K562 (cell line): ENCODE data around the gene UBXN2A. TPM values are rescaled to one million over a fixed set of nuclear protein-coding genes. Genes with fewer than 3 reads are reported as not detected.
A peak's percentile ranks its signal among the peaks of the same experiment; 100 is the strongest.

Experiments used
- BACH1 ChIP-seq: fragments of 200-800 bp; sonication (Bioruptor generic); IDR thresholded peaks from 2 replicates; pipeline ENCODE4 v1.6.1; 2016; ENCODE audit warnings: missing genetic modification characterization, missing compliant biosample characterization
- CREM ChIP-seq: IDR thresholded peaks from 2 replicates; pipeline ENCODE4 v1.6.1; 2014; ENCODE audit warnings: antibody characterized with exemption, low read depth
- MBD2 ChIP-seq: sonication (generic); IDR thresholded peaks from 2 replicates; pipeline ENCODE4 v1.6.1; 2016; ENCODE audit warnings: low read depth, borderline replicate concordance
- MTA1 ChIP-seq: fragments of 450-650 bp; IDR thresholded peaks from 2 replicates; pipeline ENCODE4 v1.6.1; 2017; ENCODE audit warnings: borderline replicate concordance
- MTA3 ChIP-seq: fragments of 450-650 bp; formaldehyde crosslinking; IDR thresholded peaks from 2 replicates; pipeline ENCODE4 v1.6.1; 2017; ENCODE audit warnings: mild to moderate bottlenecking, borderline replicate concordance
- PCBP2 ChIP-seq: fragments of 200-400 bp; formaldehyde crosslinking; IDR thresholded peaks from 2 replicates; pipeline ENCODE4 v1.6.1; 2018; ENCODE audit warnings: low read length, low read depth, mild to moderate bottlenecking, moderate library complexity; ENCODE audit not compliant: poor library complexity, severe bottlenecking
- PHTF2 ChIP-seq: fragments of 250-450 bp; sonication (Bioruptor Pico); IDR thresholded peaks from 2 replicates; pipeline ENCODE4 v1.5.0; 2021; ENCODE audit warnings: mild to moderate bottlenecking
- PPARD ChIP-seq: fragments of 250-450 bp; sonication (Bioruptor Pico); IDR thresholded peaks from 2 replicates; pipeline ENCODE4 v1.8.0; 2022; ENCODE audit warnings: inconsistent platforms, mild to moderate bottlenecking, moderate library complexity
- RHOXF2B ChIP-seq: fragments of 250-450 bp; sonication (Bioruptor Pico); conservative IDR thresholded peaks from 2 replicates; pipeline ENCODE4 v1.5.1; 2021
- ZFPM2 ChIP-seq: fragments of 250-450 bp; sonication (Bioruptor Pico); IDR thresholded peaks from 2 replicates; pipeline ENCODE4 v1.5.1; 2022; ENCODE audit warnings: mild to moderate bottlenecking
- ZNF3 ChIP-seq: fragments of 250-450 bp; sonication (Bioruptor Pico); IDR thresholded peaks from 2 replicates; pipeline ENCODE4 v1.5.0; 2021; ENCODE audit warnings: mild to moderate bottlenecking, moderate library complexity
- polyA plus RNA-seq, 8 experiments: library from polyadenylated mRNA; depleted of rRNA in 4 of 8; stranded (reverse) in 5 of 8; unstranded in 3 of 8; fragments of >200 nt; fragmentation: Nextera tagmentation in 2 of 8; fragmentation: Illumina TruSeq in 1 of 8; extraction: Ambion mirVana in 2 of 8; extraction: Trizol in 1 of 8; gene quantifications; 2 replicates each; pipeline versions ENCODE4 v1.2.1 to v1.2.3, GENCODE V29; 2011 to 2014; ENCODE audit warnings: inconsistent platforms in 1 of 8, missing spikeins in 1 of 8
- total RNA-seq, 7 experiments: library from RNA; depleted of rRNA in 6 of 7; stranded (reverse); fragments of >200 nt in 6 of 7; fragmentation: Illumina TruSeq in 2 of 7; extraction: Trizol in 2 of 7; gene quantifications; 2 replicates each; pipeline versions ENCODE4 v1.2.1 to v1.2.3, GENCODE V29; 2011 to 2021; ENCODE audit warnings: low replicate concordance in 1 of 7
- TF ChIP-seq, protein P1 (sequence below), 2 experiments: fragments of 450-650 bp; IDR thresholded peaks; 2 replicates each; pipeline ENCODE4 v1.6.1; 2018; ENCODE audit warnings: mild to moderate bottlenecking in 2 of 2, low read depth in 1 of 2; ENCODE audit not compliant: partially characterized antibody in 2 of 2
- TF ChIP-seq, protein P2 (sequence below): sonication (generic); IDR thresholded peaks from 2 replicates; pipeline ENCODE4 v1.6.1; 2016
- TF ChIP-seq, protein P3 (sequence below): fragments of 250-450 bp; sonication (Bioruptor Pico); IDR thresholded peaks from 2 replicates; pipeline ENCODE4 v1.4.0; 2020; ENCODE audit warnings: borderline replicate concordance
- TF ChIP-seq, protein P4 (sequence below), 2 experiments: fragments of 450-650 bp in 1 of 2; sonication (generic) in 1 of 2; formaldehyde crosslinking in 1 of 2; IDR thresholded peaks in 1 of 2; conservative IDR thresholded peaks in 1 of 2; 2 replicates each; pipeline versions ENCODE4 v1.6.1 to v1.8.1; 2016 to 2023; ENCODE audit warnings: mild to moderate bottlenecking in 2 of 2, moderate library complexity in 2 of 2, inconsistent platforms in 1 of 2, missing genetic modification reagents in 1 of 2
- TF ChIP-seq, protein P5 (sequence below): fragments of 250-450 bp; sonication (Bioruptor Pico); IDR thresholded peaks from 2 replicates; pipeline ENCODE4 v1.6.1; 2021; ENCODE audit warnings: mild to moderate bottlenecking
- TF ChIP-seq, protein P6 (sequence below): fragments of 450-650 bp; formaldehyde crosslinking; IDR thresholded peaks from 2 replicates; pipeline ENCODE4 v1.4.0; 2020; ENCODE audit warnings: mild to moderate bottlenecking

Gene UBXN2A
- total and polyA plus RNA-seq, 9 of the 15 experiments (the other 6 are each of a cell fraction or from before 2014, with no cell fraction given) = 3.4 to 25.6 (median 16.0) TPM

DNA sequence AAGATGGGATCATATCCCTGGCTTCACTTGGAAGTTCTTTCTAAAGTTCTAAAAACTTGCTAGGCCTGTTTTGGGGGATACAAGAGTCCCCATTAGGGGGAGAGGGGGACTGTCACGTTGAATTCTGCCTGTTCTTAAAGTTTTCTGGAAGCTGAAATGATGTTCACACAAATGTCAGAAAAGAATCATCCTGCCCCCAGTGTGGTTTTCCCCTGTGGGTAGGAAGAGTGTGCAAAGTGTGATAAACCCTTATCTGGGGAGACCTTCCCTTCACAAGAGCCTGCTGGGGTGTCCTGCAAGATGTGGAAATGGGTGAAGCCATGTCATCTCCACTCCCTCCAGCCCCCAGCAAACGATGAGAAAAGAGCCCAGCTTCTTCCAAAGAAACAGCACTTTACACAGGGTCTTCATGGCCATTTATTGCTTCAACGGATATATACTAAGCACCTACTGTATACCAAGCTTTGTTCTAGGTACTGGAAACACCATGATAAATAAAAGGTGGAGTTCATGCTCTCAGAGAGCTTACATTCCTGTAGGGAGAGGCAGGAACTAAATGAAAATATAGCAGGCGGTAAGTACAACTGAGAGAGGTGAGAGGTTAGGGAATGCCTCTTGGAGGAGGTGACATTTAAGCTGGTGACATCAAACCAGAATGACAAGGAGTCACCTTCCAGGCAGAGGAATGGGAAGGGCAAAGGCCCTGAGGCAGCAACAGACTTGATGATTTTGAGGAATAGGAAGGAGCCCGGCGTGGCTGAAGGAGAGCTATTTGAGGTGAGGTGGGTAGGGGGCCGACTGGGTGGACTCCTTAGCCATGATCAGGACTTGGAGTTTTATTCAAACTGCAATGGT lies 71.2 kb downstream of the UBXN2A start (continued):
- TF ChIP-seq PPARD (CRISPR knock-in tag) (no peak), PHTF2 (no peak), MTA1 (no peak), ZFPM2 (CRISPR knock-in tag) (no peak), CREM (peak; percentile 79), ZNF3 (0 out of 2 replicates have a peak, but pooled peaks have one; percentile 29), RHOXF2B (CRISPR knock-in tag) (no peak), MTA3 (peak; percentile 79; the same call in 1 of the 2 replicates), MBD2 (peak; percentile 87), PCBP2 (no peak), BACH1 (tag) (no peak; the same call in 1 of the 2 replicates)
- TF ChIP-seq, protein P1, sequence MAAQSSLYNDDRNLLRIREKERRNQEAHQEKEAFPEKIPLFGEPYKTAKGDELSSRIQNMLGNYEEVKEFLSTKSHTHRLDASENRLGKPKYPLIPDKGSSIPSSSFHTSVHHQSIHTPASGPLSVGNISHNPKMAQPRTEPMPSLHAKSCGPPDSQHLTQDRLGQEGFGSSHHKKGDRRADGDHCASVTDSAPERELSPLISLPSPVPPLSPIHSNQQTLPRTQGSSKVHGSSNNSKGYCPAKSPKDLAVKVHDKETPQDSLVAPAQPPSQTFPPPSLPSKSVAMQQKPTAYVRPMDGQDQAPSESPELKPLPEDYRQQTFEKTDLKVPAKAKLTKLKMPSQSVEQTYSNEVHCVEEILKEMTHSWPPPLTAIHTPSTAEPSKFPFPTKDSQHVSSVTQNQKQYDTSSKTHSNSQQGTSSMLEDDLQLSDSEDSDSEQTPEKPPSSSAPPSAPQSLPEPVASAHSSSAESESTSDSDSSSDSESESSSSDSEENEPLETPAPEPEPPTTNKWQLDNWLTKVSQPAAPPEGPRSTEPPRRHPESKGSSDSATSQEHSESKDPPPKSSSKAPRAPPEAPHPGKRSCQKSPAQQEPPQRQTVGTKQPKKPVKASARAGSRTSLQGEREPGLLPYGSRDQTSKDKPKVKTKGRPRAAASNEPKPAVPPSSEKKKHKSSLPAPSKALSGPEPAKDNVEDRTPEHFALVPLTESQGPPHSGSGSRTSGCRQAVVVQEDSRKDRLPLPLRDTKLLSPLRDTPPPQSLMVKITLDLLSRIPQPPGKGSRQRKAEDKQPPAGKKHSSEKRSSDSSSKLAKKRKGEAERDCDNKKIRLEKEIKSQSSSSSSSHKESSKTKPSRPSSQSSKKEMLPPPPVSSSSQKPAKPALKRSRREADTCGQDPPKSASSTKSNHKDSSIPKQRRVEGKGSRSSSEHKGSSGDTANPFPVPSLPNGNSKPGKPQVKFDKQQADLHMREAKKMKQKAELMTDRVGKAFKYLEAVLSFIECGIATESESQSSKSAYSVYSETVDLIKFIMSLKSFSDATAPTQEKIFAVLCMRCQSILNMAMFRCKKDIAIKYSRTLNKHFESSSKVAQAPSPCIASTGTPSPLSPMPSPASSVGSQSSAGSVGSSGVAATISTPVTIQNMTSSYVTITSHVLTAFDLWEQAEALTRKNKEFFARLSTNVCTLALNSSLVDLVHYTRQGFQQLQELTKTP (IDR thresholded peaks at IDR 0.05; ENCODE audit: low read depth in 1 of 2, partially characterized antibody in 2 of 2) = peak in 1 of 2 experiments; percentile 93
- TF ChIP-seq, protein P2, sequence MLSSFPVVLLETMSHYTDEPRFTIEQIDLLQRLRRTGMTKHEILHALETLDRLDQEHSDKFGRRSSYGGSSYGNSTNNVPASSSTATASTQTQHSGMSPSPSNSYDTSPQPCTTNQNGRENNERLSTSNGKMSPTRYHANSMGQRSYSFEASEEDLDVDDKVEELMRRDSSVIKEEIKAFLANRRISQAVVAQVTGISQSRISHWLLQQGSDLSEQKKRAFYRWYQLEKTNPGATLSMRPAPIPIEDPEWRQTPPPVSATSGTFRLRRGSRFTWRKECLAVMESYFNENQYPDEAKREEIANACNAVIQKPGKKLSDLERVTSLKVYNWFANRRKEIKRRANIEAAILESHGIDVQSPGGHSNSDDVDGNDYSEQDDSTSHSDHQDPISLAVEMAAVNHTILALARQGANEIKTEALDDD = no peak
- TF ChIP-seq, protein P3, sequence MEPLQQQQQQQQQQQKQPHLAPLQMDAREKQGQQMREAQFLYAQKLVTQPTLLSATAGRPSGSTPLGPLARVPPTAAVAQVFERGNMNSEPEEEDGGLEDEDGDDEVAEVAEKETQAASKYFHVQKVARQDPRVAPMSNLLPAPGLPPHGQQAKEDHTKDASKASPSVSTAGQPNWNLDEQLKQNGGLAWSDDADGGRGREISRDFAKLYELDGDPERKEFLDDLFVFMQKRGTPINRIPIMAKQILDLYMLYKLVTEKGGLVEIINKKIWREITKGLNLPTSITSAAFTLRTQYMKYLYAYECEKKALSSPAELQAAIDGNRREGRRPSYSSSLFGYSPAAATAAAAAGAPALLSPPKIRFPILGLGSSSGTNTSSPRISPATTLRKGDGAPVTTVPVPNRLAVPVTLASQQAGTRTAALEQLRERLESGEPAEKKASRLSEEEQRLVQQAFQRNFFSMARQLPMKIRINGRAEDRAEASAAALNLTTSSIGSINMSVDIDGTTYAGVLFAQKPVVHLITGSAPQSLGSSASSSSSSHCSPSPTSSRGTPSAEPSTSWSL (CRISPR knock-in tag) = no peak
- TF ChIP-seq, protein P4, sequence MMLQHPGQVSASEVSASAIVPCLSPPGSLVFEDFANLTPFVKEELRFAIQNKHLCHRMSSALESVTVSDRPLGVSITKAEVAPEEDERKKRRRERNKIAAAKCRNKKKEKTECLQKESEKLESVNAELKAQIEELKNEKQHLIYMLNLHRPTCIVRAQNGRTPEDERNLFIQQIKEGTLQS (IDR thresholded peaks at IDR 0.05) = peak; percentile 72
- TF ChIP-seq, protein P4 (CRISPR knock-in tag; conservative IDR thresholded peaks at IDR 0.05) = no peak
- TF ChIP-seq, protein P5, sequence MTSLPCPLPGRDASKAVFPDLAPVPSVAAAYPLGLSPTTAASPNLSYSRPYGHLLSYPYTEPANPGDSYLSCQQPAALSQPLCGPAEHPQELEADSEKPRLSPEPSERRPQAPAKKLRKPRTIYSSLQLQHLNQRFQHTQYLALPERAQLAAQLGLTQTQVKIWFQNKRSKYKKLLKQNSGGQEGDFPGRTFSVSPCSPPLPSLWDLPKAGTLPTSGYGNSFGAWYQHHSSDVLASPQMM (CRISPR knock-in tag) = no peak
- TF ChIP-seq, protein P6, sequence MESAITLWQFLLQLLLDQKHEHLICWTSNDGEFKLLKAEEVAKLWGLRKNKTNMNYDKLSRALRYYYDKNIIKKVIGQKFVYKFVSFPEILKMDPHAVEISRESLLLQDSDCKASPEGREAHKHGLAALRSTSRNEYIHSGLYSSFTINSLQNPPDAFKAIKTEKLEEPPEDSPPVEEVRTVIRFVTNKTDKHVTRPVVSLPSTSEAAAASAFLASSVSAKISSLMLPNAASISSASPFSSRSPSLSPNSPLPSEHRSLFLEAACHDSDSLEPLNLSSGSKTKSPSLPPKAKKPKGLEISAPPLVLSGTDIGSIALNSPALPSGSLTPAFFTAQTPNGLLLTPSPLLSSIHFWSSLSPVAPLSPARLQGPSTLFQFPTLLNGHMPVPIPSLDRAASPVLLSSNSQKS (CRISPR knock-in tag) = no peak
